ENCODE data around the gene TCEA2.

The TCEA2 gene

GRCh38 chr20:64049060-64049877, 13.7 kb upstream of the TCEA2 start, which contains the start of gene SOX18:
SOX18 (minus strand) TSS chr20:64049639; CDS start chr20:64049516, 123 bp downstream.
- no peak for DNase-seq (ENCODE audit: low read depth, low spot score)

- no peak for DNase-seq (ENCODE audit: low read depth, low spot score)
Observed at GRCh38 chr20:64049878-64050260, 13.1 kb upstream of the TCEA2 start.

GRCh38 chr20:64050261-64051032, 12.6 kb upstream of the TCEA2 start:
- no peak for DNase-seq (ENCODE audit: low read depth, low spot score)

- DNase-seq (ENCODE audit: low read depth, low spot score) = no peak
Observed at GRCh38 chr20:64051033-64051452, 12.0 kb upstream of the TCEA2 start.

GRCh38 chr20:64051561-64052325, 11.3 kb upstream of the TCEA2 start:
- no peak for DNase-seq (ENCODE audit: low read depth, low spot score)

GRCh38 chr20:64052326-64052722, 10.7 kb upstream of the TCEA2 start:
- DNase-seq (ENCODE audit: low read depth, low spot score) = no peak

GRCh38 chr20:64052987-64053840, 9.8 kb upstream of the TCEA2 start:
- DNase-seq (ENCODE audit: low read depth, low spot score) = no peak

- DNase-seq (ENCODE audit: low read depth, low spot score) = no peak
Observed at GRCh38 chr20:64053841-64054661, 8.9 kb upstream of the TCEA2 start.

GRCh38 chr20:64055396-64055892, 7.6 kb upstream of the TCEA2 start:
- no peak for DNase-seq (ENCODE audit: low read depth, low spot score)

- no peak for DNase-seq (ENCODE audit: low read depth, low spot score)
Observed at GRCh38 chr20:64055893-64056638, 6.9 kb upstream of the TCEA2 start.

GRCh38 chr20:64056639-64056888, 6.4 kb upstream of the TCEA2 start:
- no peak for DNase-seq (ENCODE audit: low read depth, low spot score)

- no peak for DNase-seq (ENCODE audit: low read depth, low spot score)
Observed at GRCh38 chr20:64056889-64057627, 5.9 kb upstream of the TCEA2 start.

GRCh38 chr20:64057628-64058498, 5.1 kb upstream of the TCEA2 start:
- no peak for DNase-seq (ENCODE audit: low read depth, low spot score)

GRCh38 chr20:64058536-64058935, 4.5 kb upstream of the TCEA2 start:
- no peak for DNase-seq (ENCODE audit: low read depth, low spot score)

GRCh38 chr20:64062276-64062595, 762 bp upstream of the TCEA2 start:
- DNase-seq (ENCODE audit: low read depth, low spot score) = no peak

GRCh38 chr20:64063389-64064144, 569 bp downstream of the TCEA2 start:
- no peak for DNase-seq (ENCODE audit: low read depth, low spot score)

- DNase-seq (ENCODE audit: low read depth, low spot score) = no peak
Observed at GRCh38 chr20:64064145-64064698, 1.2 kb downstream of the TCEA2 start.

All from smooth muscle cell of the brain vasculature (primary cell).